Body of pancreas (tissue), 4 donors: ENCODE data around the gene HOXB1.

ENCODE experiments used
- CTCF ChIP-seq, 7 experiments: fragments of 450-650 bp in 4 of 7; fragments of 200-600 bp in 3 of 7; sonication (generic) in 3 of 7; IDR thresholded peaks; one replicate each; pipeline ENCODE4 v1.5.1; 2016 to 2019; ENCODE audit warnings: antibody characterized with exemption in 7 of 7
- POLR2A ChIP-seq, 3 donors: fragments of 450-650 bp; IDR thresholded peaks; one replicate each; pipeline ENCODE4 v1.6.1; 2016; ENCODE audit warnings: antibody characterized with exemption in 3 of 3, mild to moderate bottlenecking in 2 of 3

- no peak for TF ChIP-seq CTCF (IDR thresholded peaks at IDR 0.05)
- TF ChIP-seq POLR2A (IDR thresholded peaks at IDR 0.05), result no peak
These were observed 47.8 kb downstream of the HOXB1 start for GRCh38 chr17:48483004-48483403.
